Astrocyte of the spinal cord (primary cell): ENCODE results near the gene UBL4A.
A peak's percentile ranks its signal among the peaks of the same experiment; 100 is the strongest.

ENCODE experiments used
- DNase-seq: peaks from one replicate; pipeline ENCODE4 v3.0.0; 2011; ENCODE audit warnings: low read depth, low spot score
- H3K4me3 ChIP-seq: 2 replicates; pipeline ENCODE4 v1.5.1; 2011; ENCODE audit warnings: low read depth, mild to moderate bottlenecking, low read length, moderate library complexity
- in situ Hi-C: cut with HindIII; loops from 2 replicates; pipeline ENCODE4 v1.10.0; 2017; ENCODE audit warnings: low sequenced_read_pairs
- TF ChIP-seq, protein P1 (sequence below): IDR thresholded peaks from 2 replicates; pipeline ENCODE4 v1.5.1; 2012; ENCODE audit warnings: low read depth, mild to moderate bottlenecking, low read length, inconsistent platforms

UBL4A gene

DNA sequence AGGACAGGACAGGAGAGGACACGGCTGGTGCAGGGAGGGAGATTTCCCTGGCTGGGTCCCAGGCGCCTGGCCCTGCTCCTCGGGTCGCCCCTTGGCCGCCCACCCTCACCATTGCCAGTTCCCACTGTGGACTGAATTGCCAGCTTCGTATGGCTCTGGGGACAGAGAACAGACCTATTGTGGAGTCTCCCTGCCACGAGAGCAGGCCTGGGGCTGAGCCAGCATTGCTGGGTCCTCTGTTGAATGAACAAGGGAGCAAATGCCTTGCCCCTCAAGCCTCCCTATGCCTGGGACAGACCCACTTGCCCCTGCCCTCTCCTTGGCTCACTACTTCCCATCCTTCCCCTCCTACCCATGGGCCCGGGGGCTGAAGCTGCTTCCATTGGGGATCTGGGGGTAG is 24.0 kb downstream of the UBL4A start:
- TF ChIP-seq, protein P1, sequence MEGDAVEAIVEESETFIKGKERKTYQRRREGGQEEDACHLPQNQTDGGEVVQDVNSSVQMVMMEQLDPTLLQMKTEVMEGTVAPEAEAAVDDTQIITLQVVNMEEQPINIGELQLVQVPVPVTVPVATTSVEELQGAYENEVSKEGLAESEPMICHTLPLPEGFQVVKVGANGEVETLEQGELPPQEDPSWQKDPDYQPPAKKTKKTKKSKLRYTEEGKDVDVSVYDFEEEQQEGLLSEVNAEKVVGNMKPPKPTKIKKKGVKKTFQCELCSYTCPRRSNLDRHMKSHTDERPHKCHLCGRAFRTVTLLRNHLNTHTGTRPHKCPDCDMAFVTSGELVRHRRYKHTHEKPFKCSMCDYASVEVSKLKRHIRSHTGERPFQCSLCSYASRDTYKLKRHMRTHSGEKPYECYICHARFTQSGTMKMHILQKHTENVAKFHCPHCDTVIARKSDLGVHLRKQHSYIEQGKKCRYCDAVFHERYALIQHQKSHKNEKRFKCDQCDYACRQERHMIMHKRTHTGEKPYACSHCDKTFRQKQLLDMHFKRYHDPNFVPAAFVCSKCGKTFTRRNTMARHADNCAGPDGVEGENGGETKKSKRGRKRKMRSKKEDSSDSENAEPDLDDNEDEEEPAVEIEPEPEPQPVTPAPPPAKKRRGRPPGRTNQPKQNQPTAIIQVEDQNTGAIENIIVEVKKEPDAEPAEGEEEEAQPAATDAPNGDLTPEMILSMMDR = no peak
- DNase-seq = no peak
- no peak overlapping the region for H3K4me3 ChIP-seq
- in situ Hi-C loops = no loop called here

GRCh38 chrX:154460326-154460725 is 26.1 kb downstream of the UBL4A start:
- in situ Hi-C loops = no loop called here
- H3K4me3 ChIP-seq = peak overlapping the region; percentile 65
- TF ChIP-seq, protein P1 = peak; percentile 11
- no peak for DNase-seq

DNA sequence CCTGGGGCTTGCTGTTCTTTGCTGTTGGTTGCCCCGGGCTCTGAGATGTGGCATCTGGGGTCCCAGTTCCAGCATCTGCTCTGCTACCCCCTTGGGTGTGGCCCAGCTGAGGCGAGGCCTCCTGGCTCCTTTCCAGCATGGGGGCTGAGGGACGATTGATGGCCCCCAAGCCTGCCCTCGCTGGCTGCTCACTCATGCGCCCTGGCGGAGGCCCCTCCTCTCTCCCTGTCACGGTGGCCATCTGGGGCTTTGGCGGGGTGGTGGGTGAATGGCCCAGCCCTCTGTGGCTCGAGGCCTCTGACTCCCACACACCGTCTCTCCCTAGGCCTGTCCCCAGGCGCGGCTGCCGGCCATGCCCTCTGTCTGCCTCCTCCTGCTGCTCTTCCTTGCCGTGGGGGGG is 26.6 kb downstream of the UBL4A start:
- TF ChIP-seq, protein P1 = no peak
- H3K4me3 ChIP-seq = peak overlapping the region; percentile 65
- no peak for DNase-seq
- in situ Hi-C loops = no loop called here

DNA sequence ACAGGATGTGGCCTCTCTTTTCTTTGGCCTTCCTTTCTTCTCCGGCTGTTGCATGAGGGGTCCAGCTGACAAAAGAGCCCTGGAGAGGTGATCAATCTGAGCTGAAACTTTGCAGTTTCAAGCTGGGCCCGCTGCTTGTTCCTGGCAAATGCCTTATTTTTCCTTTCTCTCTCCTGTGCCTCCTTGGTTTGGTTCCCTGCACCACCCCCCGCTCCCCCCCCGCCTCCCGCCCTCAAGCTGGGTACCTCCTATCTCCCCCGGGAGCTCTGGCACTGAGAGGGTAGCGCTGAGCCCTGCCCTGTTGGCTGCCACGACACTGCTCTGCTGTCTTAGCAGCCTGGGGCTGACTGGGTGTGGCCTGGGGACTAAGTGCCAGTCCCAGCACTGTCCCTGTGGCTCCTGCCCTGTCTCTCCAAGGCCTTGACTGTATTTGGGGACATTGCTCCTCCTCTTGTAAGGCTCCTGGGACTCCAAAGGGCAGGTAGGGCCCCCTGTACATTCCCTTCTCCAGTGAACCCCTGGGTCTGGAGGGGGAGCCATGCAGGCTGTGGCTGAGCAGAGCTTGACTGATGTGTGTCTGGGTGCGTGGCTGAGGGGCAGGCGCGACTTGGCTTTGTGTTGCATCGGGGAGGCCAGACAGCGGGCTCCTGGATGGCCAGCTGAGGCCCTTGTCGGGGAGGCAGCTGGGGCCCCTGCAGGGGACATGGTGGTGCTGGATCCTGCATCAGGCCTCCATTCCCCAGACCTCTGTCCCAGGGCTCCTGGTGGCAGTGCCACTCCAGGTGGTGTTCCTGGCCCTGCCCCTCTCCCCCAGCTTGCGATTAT is 27.2 kb downstream of the UBL4A start:
- TF ChIP-seq, protein P1 = no peak
- in situ Hi-C loops = no loop called here
- DNase-seq = no peak

GRCh38 chrX:154458116-154458953 is 28.1 kb downstream of the UBL4A start, which contains the start of gene PLXNA3:
Gene PLXNA3 (plus strand): TSS chrX:154458281. CDS start chrX:154460184, 1,903 bp downstream.
- in situ Hi-C loops = no loop called here
- H3K4me3 ChIP-seq = peak within 1 kb of the TSS; percentile 65
- DNase-seq = no peak
- TF ChIP-seq, protein P1 = no peak

More for the DNA sequence above, 27.2 kb downstream of the UBL4A start:
- H3K4me3 ChIP-seq = peak overlapping the region; percentile 65

DNA sequence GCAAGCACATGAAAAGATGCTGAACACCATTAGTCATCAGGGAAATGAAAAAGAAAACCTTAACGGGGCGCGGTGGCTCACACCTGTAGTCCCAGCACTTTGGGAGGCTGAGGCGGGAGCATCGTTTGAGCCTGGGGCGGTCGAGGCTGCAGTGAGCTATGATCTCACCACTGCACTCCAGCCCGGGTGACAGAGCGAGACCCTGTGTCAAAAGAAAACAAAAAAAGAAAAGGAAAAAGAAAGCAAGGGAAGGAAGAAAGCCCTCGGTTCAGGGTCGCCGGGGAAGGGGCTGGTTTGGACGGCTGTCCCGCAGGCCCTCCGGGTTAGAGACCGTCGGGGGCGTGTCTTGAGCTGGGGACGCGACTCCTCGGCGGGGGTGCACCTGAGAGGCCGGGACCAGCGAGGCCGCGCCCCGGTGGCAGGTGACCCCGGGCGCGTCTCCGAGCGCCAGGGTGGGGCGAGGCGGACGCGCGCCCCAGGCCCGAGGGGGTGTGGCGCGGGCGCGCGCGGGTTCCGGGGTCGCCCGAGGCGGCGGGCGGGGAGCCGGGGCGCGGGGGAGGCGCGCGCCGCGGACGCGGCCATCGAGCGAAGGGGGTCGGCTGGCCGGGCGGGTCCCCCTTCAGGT is 28.8 kb downstream of the UBL4A start:
- H3K4me3 ChIP-seq = peak overlapping the region; percentile 38
- DNase-seq = no peak
- TF ChIP-seq, protein P1 = no peak
- in situ Hi-C loops = no loop called here
